ENCODE data around the gene KLHL2. TPM values are rescaled to one million over a fixed set of nuclear protein-coding genes. Genes with fewer than 3 reads are reported as not detected.
A peak's percentile ranks its signal among the peaks of the same experiment; 100 is the strongest.

Gene KLHL2
- total RNA-seq, 2 experiments from 2014 or later: 27.9 to 33.8 TPM

DNA sequence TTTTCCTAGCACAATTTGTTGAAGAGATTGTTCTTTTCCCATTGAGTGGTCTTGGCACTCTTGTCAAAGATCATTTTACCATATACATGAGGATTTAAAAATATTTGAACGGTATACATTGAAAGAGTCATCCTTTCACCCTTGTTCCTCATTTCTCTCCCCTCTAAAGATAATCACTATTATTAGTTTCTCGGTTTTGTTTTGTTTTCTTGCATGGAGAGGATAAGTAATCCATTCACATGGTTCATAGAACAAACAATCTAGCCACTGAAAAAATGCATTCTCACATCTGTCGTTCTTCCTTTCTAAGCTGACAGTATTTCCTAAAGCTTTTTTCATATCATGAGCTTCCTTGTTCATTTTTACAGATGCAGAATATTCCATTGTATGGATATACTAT, 80.9 kb downstream of the KLHL2 start:
- BruUV-seq (replicated peaks): no TSS peak
- intact Hi-C loops (cut with micrococcal nuclease; ENCODE audit: unreplicated experiment): no loop called here
- CTCF ChIA-PET (ENCODE audit: unreplicated experiment): no interaction called here
- Histone ChIP-seq H3K4me3 (ENCODE audit: low read depth, low read length, poor library complexity, severe bottlenecking) (no peak overlapping the region), H3K27ac (ENCODE audit: low read depth, low read length, poor library complexity, severe bottlenecking) (no peak overlapping the region), H3K36me3 (ENCODE audit: insufficient read depth, low read length) (peaks cover 7% of the 10 kb centered on the region), H3K9me2 (ENCODE audit: insufficient read depth, low read length) (no peaks in the 10 kb centered on the region), H3K4me1 (ENCODE audit: insufficient read depth, low read length, poor library complexity, severe bottlenecking) (peaks cover 35% of the 10 kb centered on the region), H3K4me2 (ENCODE audit: low read length) (no peak overlapping the region), H2AFZ (ENCODE audit: low read length) (no peak overlapping the region), H4K20me1 (ENCODE audit: insufficient read depth, low read length) (no peaks in the 10 kb centered on the region), H3K9me3 (ENCODE audit: low read length) (no peaks in the 10 kb centered on the region), H3K79me2 (ENCODE audit: insufficient read depth, low read depth, low read length) (no peaks in the 10 kb centered on the region; the same call in 1 of the 2 replicates)
- TF ChIP-seq, protein P1, sequence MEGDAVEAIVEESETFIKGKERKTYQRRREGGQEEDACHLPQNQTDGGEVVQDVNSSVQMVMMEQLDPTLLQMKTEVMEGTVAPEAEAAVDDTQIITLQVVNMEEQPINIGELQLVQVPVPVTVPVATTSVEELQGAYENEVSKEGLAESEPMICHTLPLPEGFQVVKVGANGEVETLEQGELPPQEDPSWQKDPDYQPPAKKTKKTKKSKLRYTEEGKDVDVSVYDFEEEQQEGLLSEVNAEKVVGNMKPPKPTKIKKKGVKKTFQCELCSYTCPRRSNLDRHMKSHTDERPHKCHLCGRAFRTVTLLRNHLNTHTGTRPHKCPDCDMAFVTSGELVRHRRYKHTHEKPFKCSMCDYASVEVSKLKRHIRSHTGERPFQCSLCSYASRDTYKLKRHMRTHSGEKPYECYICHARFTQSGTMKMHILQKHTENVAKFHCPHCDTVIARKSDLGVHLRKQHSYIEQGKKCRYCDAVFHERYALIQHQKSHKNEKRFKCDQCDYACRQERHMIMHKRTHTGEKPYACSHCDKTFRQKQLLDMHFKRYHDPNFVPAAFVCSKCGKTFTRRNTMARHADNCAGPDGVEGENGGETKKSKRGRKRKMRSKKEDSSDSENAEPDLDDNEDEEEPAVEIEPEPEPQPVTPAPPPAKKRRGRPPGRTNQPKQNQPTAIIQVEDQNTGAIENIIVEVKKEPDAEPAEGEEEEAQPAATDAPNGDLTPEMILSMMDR (conservative IDR thresholded peaks at IDR 0.05; ENCODE audit: low read length): no peak
- no peak for TF ChIP-seq EZH2phosphoT487 (IDR thresholded peaks at IDR 0.05; ENCODE audit: borderline replicate concordance, low read depth, low read length)
- no peak for DNase-seq (ENCODE audit: low spot score)
- POLR2A ChIA-PET: interaction anchor here (0.6 to 1.0 kb wide), 2 partner anchors 10 to 30 kb away, joined by 3 read pairs; no protein-coding TSS in a partner anchor

DNA sequence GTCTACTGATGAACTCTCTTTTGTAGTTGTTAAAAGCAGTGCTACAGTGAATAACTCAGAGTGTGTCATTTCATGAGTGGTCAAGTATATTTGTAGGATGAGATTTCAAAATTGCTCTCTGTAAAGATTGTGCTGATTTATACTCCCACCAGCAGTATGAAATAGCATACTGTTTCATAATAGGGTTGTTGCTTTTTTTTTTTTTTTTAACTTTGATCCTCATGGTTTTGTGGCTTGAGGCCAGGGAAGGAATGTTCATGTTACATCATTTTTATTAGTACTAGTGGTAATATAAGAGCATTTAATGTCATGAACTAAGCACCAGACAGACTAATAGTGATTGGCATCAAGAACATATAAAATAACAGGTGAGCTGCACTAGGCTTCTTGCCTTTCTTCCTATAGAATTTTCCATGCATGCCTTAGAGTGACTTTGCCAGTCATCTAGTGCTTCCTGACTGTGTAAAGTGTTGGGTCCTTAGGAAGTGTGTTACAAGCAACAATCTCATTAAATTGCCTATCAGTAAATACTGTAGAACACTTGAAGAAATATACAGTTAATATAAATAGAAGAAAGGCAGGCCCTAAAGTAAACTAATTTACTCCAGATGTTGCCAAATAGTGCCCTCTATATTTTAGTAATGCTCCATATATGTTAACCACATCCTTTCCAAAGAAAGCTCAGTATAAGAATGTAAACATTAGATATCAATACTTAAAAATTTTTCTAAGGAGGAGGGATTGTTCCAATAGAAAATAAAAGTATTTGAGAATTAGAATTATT, 81.5 kb downstream of the KLHL2 start:
- H3K79me2 ChIP-seq (ENCODE audit: insufficient read depth, low read depth, low read length): no peaks in the 10 kb centered on the region; the same call in 1 of the 2 replicates
- CTCF ChIA-PET (ENCODE audit: unreplicated experiment): no interaction called here

More for the DNA sequence above, 81.5 kb downstream of the KLHL2 start:
- DNase-seq (ENCODE audit: low spot score): no peak
- BruUV-seq (replicated peaks): no TSS peak
- no peak overlapping the region for H3K4me2 ChIP-seq (ENCODE audit: low read length)
- H3K27ac ChIP-seq (ENCODE audit: low read depth, low read length, poor library complexity, severe bottlenecking): no peak overlapping the region
- POLR2A ChIA-PET: interaction anchor here (0.5 to 1.4 kb wide), 7 partner anchors 9 to 559 kb away, joined by 3 to 7 read pairs (median 3); no protein-coding TSS in a partner anchor
- no peaks in the 10 kb centered on the region for H4K20me1 ChIP-seq (ENCODE audit: insufficient read depth, low read length)
- H2AFZ ChIP-seq (ENCODE audit: low read length): no peak overlapping the region
- intact Hi-C loops (cut with micrococcal nuclease; ENCODE audit: unreplicated experiment): no loop called here
- H3K9me2 ChIP-seq (ENCODE audit: insufficient read depth, low read length): no peaks in the 10 kb centered on the region
- TF ChIP-seq, protein P1 (conservative IDR thresholded peaks at IDR 0.05; ENCODE audit: low read length): peak; percentile 19; the same call in 1 of the 2 replicates
- no peak for TF ChIP-seq EZH2phosphoT487 (IDR thresholded peaks at IDR 0.05; ENCODE audit: borderline replicate concordance, low read depth, low read length)
- H3K4me3 ChIP-seq (ENCODE audit: low read depth, low read length, poor library complexity, severe bottlenecking): no peak overlapping the region
- no peaks in the 10 kb centered on the region for H3K9me3 ChIP-seq (ENCODE audit: low read length)
- peaks cover 41% of the 10 kb centered on the region for H3K4me1 ChIP-seq (ENCODE audit: insufficient read depth, low read length, poor library complexity, severe bottlenecking)
- peaks cover 5% of the 10 kb centered on the region for H3K36me3 ChIP-seq (ENCODE audit: insufficient read depth, low read length)

Data from OCI-LY7 (cell line).